Liver (tissue), 9 donors: ENCODE results near the gene KCTD5. TPM values are rescaled to one million over a fixed set of nuclear protein-coding genes. Genes with fewer than 3 reads are reported as not detected.

ENCODE experiments used
- DNase-seq: peaks from one replicate; pipeline ENCODE4 v3.0.0-alpha.2; 2017; ENCODE audit warnings: low spot score
- H3K27ac ChIP-seq, 2 donors: one replicate each; pipeline ENCODE4 v1.7.0; 2013; ENCODE audit warnings: inconsistent platforms in 2 of 2, low read length in 2 of 2, control low read depth in 1 of 2, low read depth in 1 of 2, mild to moderate bottlenecking in 1 of 2
- H3K27me3 ChIP-seq, 4 donors: one replicate each; pipeline versions ENCODE4 v1.6.1 to v1.7.0; 2013; ENCODE audit warnings: low read length in 3 of 4, inconsistent platforms in 1 of 4, mild to moderate bottlenecking in 1 of 4, moderate library complexity in 1 of 4; ENCODE audit not compliant: control insufficient read depth in 4 of 4, insufficient read depth in 4 of 4
- H3K36me3 ChIP-seq, 4 donors: one replicate each; pipeline versions ENCODE4 v1.6.1 to v1.7.0; 2013; ENCODE audit warnings: low read length in 3 of 4, mild to moderate bottlenecking in 3 of 4, low read depth in 1 of 4, moderate library complexity in 1 of 4; ENCODE audit not compliant: control insufficient read depth in 4 of 4, insufficient read depth in 3 of 4
- H3K4me1 ChIP-seq, 4 donors: one replicate each; pipeline versions ENCODE4 v1.6.1 to v1.7.0; 2013; ENCODE audit warnings: low read length in 3 of 4, mild to moderate bottlenecking in 3 of 4, moderate library complexity in 1 of 4; ENCODE audit not compliant: control insufficient read depth in 4 of 4, insufficient read depth in 4 of 4
- H3K4me3 ChIP-seq, 3 donors: one replicate each; pipeline versions ENCODE4 v1.6.1 to v1.7.0; 2013; ENCODE audit warnings: low read length in 3 of 3, control low read depth in 1 of 3, low read depth in 1 of 3, mild to moderate bottlenecking in 1 of 3
- H3K9ac ChIP-seq, 2 donors: one replicate each; pipeline ENCODE4 v1.7.0; 2013; ENCODE audit warnings: low read length in 2 of 2, mild to moderate bottlenecking in 2 of 2, moderate library complexity in 2 of 2, control low read depth in 1 of 2, low read depth in 1 of 2
- H3K9me3 ChIP-seq, 4 donors: one replicate each; pipeline versions ENCODE4 v1.6.1 to v1.7.0; 2013; ENCODE audit warnings: low read length in 3 of 4; ENCODE audit not compliant: control insufficient read depth in 4 of 4
- ATF3 ChIP-seq: IDR thresholded peaks from 2 replicates; pipeline ENCODE4 v1.6.1; 2016; ENCODE audit warnings: antibody characterized with exemption
- CTCF ChIP-seq: fragments of 150-350 bp; IDR thresholded peaks from 2 replicates; pipeline ENCODE4 v1.5.1; 2017; ENCODE audit warnings: improper control_type of control experiment, low read depth, low read length; ENCODE audit not compliant: missing input control
- EGR1 ChIP-seq, 2 donors: IDR thresholded peaks; 2 replicates each; pipeline ENCODE4 v1.6.1; 2016 to 2018; ENCODE audit warnings: antibody characterized with exemption in 2 of 2, low read depth in 2 of 2
- FOXA1 ChIP-seq: IDR thresholded peaks from 2 replicates; pipeline ENCODE4 v1.6.1; 2016; ENCODE audit warnings: antibody characterized with exemption
- FOXA2 ChIP-seq: IDR thresholded peaks from 2 replicates; pipeline ENCODE4 v1.6.1; 2016; ENCODE audit warnings: antibody characterized with exemption
- GABPA ChIP-seq, 2 donors: IDR thresholded peaks in 1 of 2; conservative IDR thresholded peaks in 1 of 2; 2 replicates each; pipeline ENCODE4 v1.6.1; 2016; ENCODE audit warnings: antibody characterized with exemption in 2 of 2, mild to moderate bottlenecking in 1 of 2, moderate library complexity in 1 of 2
- HNF4A ChIP-seq, 2 donors: conservative IDR thresholded peaks; 2 replicates each; pipeline ENCODE4 v1.6.1; 2016; ENCODE audit warnings: antibody characterized with exemption in 2 of 2, mild to moderate bottlenecking in 2 of 2
- HNF4G ChIP-seq: IDR thresholded peaks from 2 replicates; pipeline ENCODE4 v1.6.1; 2016; ENCODE audit warnings: antibody characterized with exemption
- JUND ChIP-seq, 2 donors: IDR thresholded peaks; 2 replicates each; pipeline ENCODE4 v1.6.1; 2016; ENCODE audit warnings: antibody characterized with exemption in 2 of 2
- MAX ChIP-seq: IDR thresholded peaks from 2 replicates; pipeline ENCODE4 v1.6.1; 2016; ENCODE audit warnings: antibody characterized with exemption
- NR2F2 ChIP-seq: IDR thresholded peaks from 2 replicates; pipeline ENCODE4 v1.6.1; 2016; ENCODE audit warnings: antibody characterized with exemption
- RAD21 ChIP-seq, 2 donors: IDR thresholded peaks; 2 replicates each; pipeline ENCODE4 v1.6.1; 2016; ENCODE audit warnings: antibody characterized with exemption in 2 of 2, mild to moderate bottlenecking in 2 of 2
- REST ChIP-seq: IDR thresholded peaks from 2 replicates; pipeline ENCODE4 v1.6.1; 2016; ENCODE audit warnings: antibody characterized with exemption, mild to moderate bottlenecking
- RXRA ChIP-seq, 2 donors: IDR thresholded peaks; 2 replicates each; pipeline ENCODE4 v1.6.1; 2017 to 2018; ENCODE audit warnings: antibody characterized with exemption in 2 of 2, mild to moderate bottlenecking in 1 of 2
- SP1 ChIP-seq: IDR thresholded peaks from 2 replicates; pipeline ENCODE4 v1.6.1; 2018; ENCODE audit warnings: antibody characterized with exemption, mild to moderate bottlenecking
- TAF1 ChIP-seq: conservative IDR thresholded peaks from 2 replicates; pipeline ENCODE4 v1.6.1; 2016; ENCODE audit warnings: antibody characterized with exemption, mild to moderate bottlenecking
- YY1 ChIP-seq: IDR thresholded peaks from 2 replicates; pipeline ENCODE4 v1.6.1; 2016; ENCODE audit warnings: antibody characterized with exemption, mild to moderate bottlenecking
- ZBTB33 ChIP-seq: IDR thresholded peaks from 2 replicates; pipeline ENCODE4 v1.6.1; 2016; ENCODE audit warnings: antibody characterized with exemption
- WGBS: extraction: QIAGEN DNeasy Blood & Tissue Kit; methylation state at CpG from one replicate; pipeline ENCODE4 v1.1.7; 2013; 5-methylcytosine and 5-hydroxymethylcytosine counted together
- polyA plus RNA-seq, 2 donors: library from polyadenylated mRNA; stranded (reverse) in 1 of 2; unstranded in 1 of 2; fragments of 200-250 nt in 1 of 2; fragments of >200 nt in 1 of 2; fragmentation: Nextera tagmentation in 1 of 2; extraction: Ambion mirVana in 1 of 2; gene quantifications; one replicate each; pipeline versions ENCODE4 v1.2.1 to v1.2.3, GENCODE V29; 2013 to 2015
- total RNA-seq, 2 donors: library from RNA; depleted of rRNA; stranded (reverse); fragments of >200 nt; gene quantifications; one replicate each; pipeline ENCODE4 v1.2.3, GENCODE V29; 2014
- donor health status: healthy.
- donor health status: healthy.
- donor health status: healthy.
- donor health status: healthy.
- donor health status: healthy.

Gene KCTD5
- total and polyA plus RNA-seq, 4 donors: 8.3 to 14.2 (median 11.5) TPM

GRCh38 chr16:2743007-2743810 lies 60.9 kb downstream of the KCTD5 start:
- Histone ChIP-seq H3K27me3 (no peaks in the 10 kb centered on the region), H3K9ac (no peak overlapping the region), H3K4me1 (no peaks in the 10 kb centered on the region), H3K36me3 (no peaks in the 10 kb centered on the region), H3K27ac (no peak overlapping the region), H3K4me3 (no peak overlapping the region), H3K9me3 (no peaks in the 10 kb centered on the region)
- WGBS: 91% methylated on average over 19 of the region's 19 CpGs
- DNase-seq: no peak
- TF ChIP-seq NR2F2 (no peak), YY1 (no peak), MAX (no peak), FOXA1 (no peak)

GRCh38 chr16:2744711-2745110 lies 62.4 kb downstream of the KCTD5 start:
- no peak overlapping the region for H3K4me3 ChIP-seq
- WGBS: 92% methylated on average over 6 of the region's 6 CpGs
- H3K27ac ChIP-seq: no peak overlapping the region
- no peaks in the 10 kb centered on the region for H3K27me3 ChIP-seq
- no peaks in the 10 kb centered on the region for H3K36me3 ChIP-seq
- no peak for DNase-seq
- H3K9ac ChIP-seq: no peak overlapping the region
- TF ChIP-seq HNF4A (conservative IDR thresholded peaks at IDR 0.05) (no peak), TAF1 (no peak), EGR1 (IDR thresholded peaks at IDR 0.05; ENCODE audit: low read depth in 2 of 2) (no peak), ZBTB33 (no peak), NR2F2 (no peak), MAX (no peak), JUND (IDR thresholded peaks at IDR 0.05) (no peak), SP1 (no peak), REST (no peak), CTCF (no peak), FOXA2 (no peak), YY1 (no peak), RXRA (IDR thresholded peaks at IDR 0.05) (no peak), GABPA (IDR thresholded peaks at IDR 0.05 in 1 of 2, conservative IDR thresholded peaks at IDR 0.05 in 1 of 2) (no peak), FOXA1 (no peak), RAD21 (IDR thresholded peaks at IDR 0.05) (no peak), ATF3 (no peak), HNF4G (no peak)
- H3K4me1 ChIP-seq: no peaks in the 10 kb centered on the region
- H3K9me3 ChIP-seq: no peaks in the 10 kb centered on the region
